Peyer's patch (tissue), 4 donors: ENCODE results near the gene KRT78.

ENCODE experiments used
- POLR2A ChIP-seq, 2 donors: fragments of 450-650 bp; IDR thresholded peaks; one replicate each; pipeline ENCODE4 v1.5.1; 2017; ENCODE audit warnings: antibody characterized with exemption in 2 of 2, mild to moderate bottlenecking in 2 of 2, moderate library complexity in 2 of 2
- TF ChIP-seq, protein P1 (sequence below), 6 experiments: fragments of 450-650 bp in 4 of 6; fragments of 200-600 bp in 2 of 6; sonication (generic) in 1 of 6; IDR thresholded peaks; one replicate each; pipeline ENCODE4 v1.5.1; 2017 to 2019; ENCODE audit warnings: antibody characterized with exemption in 6 of 6, mild to moderate bottlenecking in 3 of 6, moderate library complexity in 1 of 6

DNA sequence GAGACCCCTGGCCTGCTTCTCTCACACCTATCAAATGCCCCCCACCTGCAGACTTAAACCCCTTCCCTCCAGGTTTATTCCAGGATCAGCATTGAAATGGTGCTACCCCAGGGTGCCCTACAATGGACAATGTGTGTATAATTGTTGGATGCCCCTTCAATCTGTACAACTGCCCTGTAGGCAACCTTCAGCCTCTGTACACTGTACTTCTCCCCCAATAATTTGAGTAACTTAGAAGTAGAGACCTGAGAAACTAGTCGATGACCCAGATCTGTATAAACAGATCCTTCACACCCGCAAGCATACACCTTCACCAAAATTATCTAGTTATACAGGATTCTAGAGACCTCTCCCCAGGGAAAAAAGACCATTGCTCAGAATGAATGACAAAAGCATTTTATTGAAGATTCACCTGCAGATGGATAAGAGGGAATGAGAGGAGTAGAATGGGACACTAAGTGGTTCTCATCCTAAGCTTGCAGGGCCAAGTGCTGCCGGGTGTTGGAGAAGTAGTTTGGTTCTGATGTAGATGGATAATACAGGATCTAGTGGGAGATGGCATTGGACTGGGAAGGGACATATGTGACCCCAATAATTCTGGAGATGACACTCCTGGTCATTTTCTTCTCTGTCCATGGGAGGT lies 42.5 kb downstream of the KRT78 start:
- TF ChIP-seq, protein P1, sequence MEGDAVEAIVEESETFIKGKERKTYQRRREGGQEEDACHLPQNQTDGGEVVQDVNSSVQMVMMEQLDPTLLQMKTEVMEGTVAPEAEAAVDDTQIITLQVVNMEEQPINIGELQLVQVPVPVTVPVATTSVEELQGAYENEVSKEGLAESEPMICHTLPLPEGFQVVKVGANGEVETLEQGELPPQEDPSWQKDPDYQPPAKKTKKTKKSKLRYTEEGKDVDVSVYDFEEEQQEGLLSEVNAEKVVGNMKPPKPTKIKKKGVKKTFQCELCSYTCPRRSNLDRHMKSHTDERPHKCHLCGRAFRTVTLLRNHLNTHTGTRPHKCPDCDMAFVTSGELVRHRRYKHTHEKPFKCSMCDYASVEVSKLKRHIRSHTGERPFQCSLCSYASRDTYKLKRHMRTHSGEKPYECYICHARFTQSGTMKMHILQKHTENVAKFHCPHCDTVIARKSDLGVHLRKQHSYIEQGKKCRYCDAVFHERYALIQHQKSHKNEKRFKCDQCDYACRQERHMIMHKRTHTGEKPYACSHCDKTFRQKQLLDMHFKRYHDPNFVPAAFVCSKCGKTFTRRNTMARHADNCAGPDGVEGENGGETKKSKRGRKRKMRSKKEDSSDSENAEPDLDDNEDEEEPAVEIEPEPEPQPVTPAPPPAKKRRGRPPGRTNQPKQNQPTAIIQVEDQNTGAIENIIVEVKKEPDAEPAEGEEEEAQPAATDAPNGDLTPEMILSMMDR (IDR thresholded peaks at IDR 0.05), result no peak
- TF ChIP-seq POLR2A (IDR thresholded peaks at IDR 0.05), result no peak
